ENCODE results near the gene GCSAM. TPM values are rescaled to one million over a fixed set of nuclear protein-coding genes. Genes with fewer than 3 reads are reported as not detected.

The GCSAM gene
- total and polyA plus RNA-seq, 4 experiments from 2014 or later = 36.8 to 42.1 (median 41.1) TPM

- H3K9me3 ChIP-seq (ENCODE audit: control insufficient read depth in 1 of 2, low read length in 2 of 2) = no peaks in the 10 kb centered on the region
- POLR2A ChIA-PET (ENCODE audit: partially characterized antibody) = interaction anchor here (2.3 kb wide), 1 partner anchor 9 kb away, joined by 10 read pairs; no protein-coding TSS in a partner anchor
- Mint-ChIP-seq H3K36me3 (peaks cover 0 to 5% of the 10 kb centered on the region in 2 donors), H3K27me3 (no peaks in the 10 kb centered on the region), H3K9me3 (no peaks in the 10 kb centered on the region), H3K4me3 (peak overlapping the region in 1 of 8 donors; percentile 40), H3K4me1 (peaks cover 45 to 61% (median 53%) of the 10 kb centered on the region in 4 donors), H3K27ac (peak overlapping the region; percentile 10 to 99 (median 68))
- no peaks in the 10 kb centered on the region for H3K36me3 ChIP-seq (ENCODE audit: insufficient read depth, low read length)
- DNase-seq = peak in 4 of 5 donors; percentile 41 to 50 (median 45)
- no peaks in the 10 kb centered on the region for H3K27me3 ChIP-seq (ENCODE audit: insufficient read depth, low read length)
- intact Hi-C loops (cut with micrococcal nuclease) = loop anchor here (1.0 to 2.0 kb wide), 6 partner anchors 25 to 394 kb away; no protein-coding TSS in a partner anchor
- no peak overlapping the region for H3K4me3 ChIP-seq (ENCODE audit: low read length in 2 of 2)
- H3K4me1 ChIP-seq (ENCODE audit: insufficient read depth, low read length) = peaks cover 58% of the 10 kb centered on the region
- CTCF ChIA-PET (ENCODE audit: partially characterized antibody) = interaction anchor here (0.5 to 6.8 kb wide), 26 partner anchors 8 to 397 kb away, joined by 3 to 43 read pairs (median 6); partner anchors contain the start of genes BTLA and SLC9C1
- no peak overlapping the region for H3K27ac ChIP-seq (ENCODE audit: low read depth, low read length)
Measured at GRCh38 chr3:112136959-112137693, 4.1 kb upstream of the GCSAM start.

DNA sequence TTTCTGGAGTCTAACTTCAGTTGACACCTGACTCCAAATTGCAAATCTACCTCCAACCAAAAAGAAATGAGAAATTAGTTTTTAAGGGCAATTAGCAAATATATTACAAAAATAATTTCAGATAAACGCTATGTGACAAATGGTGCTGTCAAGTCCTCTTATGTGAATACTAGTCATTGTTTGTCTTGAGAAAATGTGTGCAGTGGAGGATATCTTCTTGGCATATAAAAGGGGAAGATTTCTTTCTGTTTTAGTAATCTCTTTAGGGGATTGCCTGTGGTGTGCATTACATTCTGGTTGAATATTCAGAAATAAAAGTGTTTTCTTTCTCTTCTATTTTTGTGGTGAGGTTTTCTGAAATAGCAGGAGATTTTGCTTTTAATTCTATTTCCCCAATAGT is 3.0 kb upstream of the GCSAM start:
- H3K9me3 ChIP-seq (ENCODE audit: control insufficient read depth in 1 of 2, low read length in 2 of 2) = no peaks in the 10 kb centered on the region
- peaks cover 67% of the 10 kb centered on the region for H3K4me1 ChIP-seq (ENCODE audit: insufficient read depth, low read length)
- Mint-ChIP-seq H3K4me3 (peak overlapping the region in 2 of 8 donors; percentile 8 to 53), H3K4me1 (peaks cover 48 to 68% (median 58%) of the 10 kb centered on the region in 4 donors), H3K27me3 (no peaks in the 10 kb centered on the region), H3K27ac (peak overlapping the region in 6 of 7 donors; percentile 84 to 99 (median 98)), H3K36me3 (peaks cover 0 to 5% of the 10 kb centered on the region in 2 donors), H3K9me3 (no peaks in the 10 kb centered on the region)
- H3K4me3 ChIP-seq (ENCODE audit: low read length in 2 of 2) = no peak overlapping the region
- no peaks in the 10 kb centered on the region for H3K27me3 ChIP-seq (ENCODE audit: insufficient read depth, low read length)
- intact Hi-C loops (cut with micrococcal nuclease) = loop anchor here (2.0 kb wide), 1 partner anchor 157 kb away; no protein-coding TSS in a partner anchor
- no peaks in the 10 kb centered on the region for H3K36me3 ChIP-seq (ENCODE audit: insufficient read depth, low read length)
- DNase-seq = no peak
- POLR2A ChIA-PET (ENCODE audit: partially characterized antibody) = interaction anchor here (0.5 kb wide), 1 partner anchor 600 kb away, joined by 4 read pairs; no protein-coding TSS in a partner anchor
- H3K27ac ChIP-seq (ENCODE audit: low read depth, low read length) = peak overlapping the region; percentile 76
- CTCF ChIA-PET (ENCODE audit: partially characterized antibody) = interaction anchor here (0.9 to 6.8 kb wide), 12 partner anchors 12 to 398 kb away, joined by 3 to 43 read pairs (median 12); partner anchors contain the start of genes BTLA and SLC9C1

DNA sequence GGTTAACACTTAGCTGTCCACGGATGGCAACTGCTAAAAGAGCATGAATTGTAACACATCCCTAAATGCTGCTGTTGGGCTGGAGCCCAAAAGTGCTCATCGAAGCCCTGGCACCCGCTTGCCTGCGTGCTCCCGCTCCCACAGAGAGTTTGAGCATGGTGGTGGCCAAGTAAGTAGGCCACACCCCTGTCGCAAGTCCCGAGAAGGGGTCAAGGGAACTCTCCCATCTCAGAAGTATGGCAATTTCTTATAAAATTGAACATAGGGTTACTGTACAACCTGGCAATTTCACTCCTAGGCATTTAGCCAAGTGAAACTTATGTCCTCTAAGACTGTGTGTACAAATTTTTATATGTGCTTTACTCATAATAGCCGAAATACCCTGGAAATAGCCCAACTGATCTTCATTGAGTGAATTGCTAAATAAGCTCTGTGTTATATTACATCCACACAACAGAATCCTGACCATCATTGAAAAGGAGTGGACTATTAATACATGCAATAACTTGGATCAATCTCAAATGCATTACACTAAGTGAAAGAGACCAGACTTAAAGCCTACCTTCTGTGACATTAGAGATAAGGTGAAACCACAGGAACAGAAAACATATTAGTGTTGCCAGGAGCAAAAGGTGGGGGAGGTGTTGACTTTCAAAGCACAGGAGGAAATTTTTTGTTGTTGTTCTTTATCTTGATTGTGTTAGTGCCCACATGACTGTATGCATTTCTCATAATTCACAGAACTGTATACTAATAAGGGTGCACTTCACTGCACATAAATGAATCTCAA is 1.5 kb upstream of the GCSAM start:
- Histone ChIP-seq H3K4me1 (ENCODE audit: insufficient read depth, low read length) (peaks cover 82% of the 10 kb centered on the region), H3K27ac (ENCODE audit: low read depth, low read length) (peak overlapping the region; percentile 76), H3K9me3 (ENCODE audit: control insufficient read depth in 1 of 2, low read length in 2 of 2) (no peaks in the 10 kb centered on the region), H3K4me3 (ENCODE audit: low read length in 2 of 2) (peak overlapping the region in 1 of 2 donors; percentile 6), H3K27me3 (ENCODE audit: insufficient read depth, low read length) (no peaks in the 10 kb centered on the region), H3K36me3 (ENCODE audit: insufficient read depth, low read length) (no peaks in the 10 kb centered on the region)
- Mint-ChIP-seq H3K4me1 (peaks cover 60 to 84% (median 70%) of the 10 kb centered on the region in 4 donors), H3K27me3 (no peaks in the 10 kb centered on the region), H3K9me3 (no peaks in the 10 kb centered on the region), H3K27ac (peak overlapping the region; percentile 97 to 99 (median 98)), H3K4me3 (peak overlapping the region; percentile 14 to 98 (median 56)), H3K36me3 (peaks cover 7 to 10% of the 10 kb centered on the region in 2 donors)
- ChIA-PET CTCF (ENCODE audit: partially characterized antibody) (interaction anchor here (1.1 to 6.8 kb wide), 3 partner anchors 10 to 159 kb away, joined by 3 to 43 read pairs (median 43); partner anchors contain the start of gene SLC9C1), POLR2A (ENCODE audit: partially characterized antibody) (interaction anchor here (3.5 kb wide), 1 partner anchor 10 kb away, joined by 18 read pairs; no protein-coding TSS in a partner anchor)
- DNase-seq = peak; percentile 58 to 79 (median 74)
- intact Hi-C loops (cut with micrococcal nuclease) = no loop called here

GRCh38 chr3:112133626-112134334 is 732 bp upstream of the GCSAM start:
- POLR2A ChIA-PET (ENCODE audit: partially characterized antibody) = interaction anchor here (1.6 to 3.5 kb wide), 4 partner anchors 10 to 428 kb away, joined by 4 to 18 read pairs (median 8); partner anchors contain the start of genes ATG3 and SLC35A5
- DNase-seq = no peak
- Mint-ChIP-seq H3K27ac (peak overlapping the region; percentile 97 to 99 (median 98)), H3K9me3 (no peaks in the 10 kb centered on the region), H3K4me3 (peak overlapping the region; percentile 93 to 99 (median 98)), H3K27me3 (no peaks in the 10 kb centered on the region), H3K4me1 (peaks cover 67 to 91% (median 77%) of the 10 kb centered on the region in 4 donors), H3K36me3 (peaks cover 7 to 14% of the 10 kb centered on the region in 2 donors)
- Histone ChIP-seq H3K27me3 (ENCODE audit: insufficient read depth, low read length) (no peaks in the 10 kb centered on the region), H3K9me3 (ENCODE audit: control insufficient read depth in 1 of 2, low read length in 2 of 2) (no peaks in the 10 kb centered on the region), H3K27ac (ENCODE audit: low read depth, low read length) (peak overlapping the region; percentile 76), H3K4me3 (ENCODE audit: low read length in 2 of 2) (peak overlapping the region in 1 of 2 donors; percentile 66), H3K4me1 (ENCODE audit: insufficient read depth, low read length) (peaks cover 90% of the 10 kb centered on the region), H3K36me3 (ENCODE audit: insufficient read depth, low read length) (no peaks in the 10 kb centered on the region)
- CTCF ChIA-PET (ENCODE audit: partially characterized antibody) = interaction anchor here (1.1 to 6.8 kb wide), 5 partner anchors 9 to 181 kb away, joined by 3 to 43 read pairs (median 13); partner anchors contain the start of gene SLC9C1
- intact Hi-C loops (cut with micrococcal nuclease) = loop anchor here (2.0 kb wide), 1 partner anchor 429 kb away; the partner anchor contains the start of gene SLC35A5

DNA sequence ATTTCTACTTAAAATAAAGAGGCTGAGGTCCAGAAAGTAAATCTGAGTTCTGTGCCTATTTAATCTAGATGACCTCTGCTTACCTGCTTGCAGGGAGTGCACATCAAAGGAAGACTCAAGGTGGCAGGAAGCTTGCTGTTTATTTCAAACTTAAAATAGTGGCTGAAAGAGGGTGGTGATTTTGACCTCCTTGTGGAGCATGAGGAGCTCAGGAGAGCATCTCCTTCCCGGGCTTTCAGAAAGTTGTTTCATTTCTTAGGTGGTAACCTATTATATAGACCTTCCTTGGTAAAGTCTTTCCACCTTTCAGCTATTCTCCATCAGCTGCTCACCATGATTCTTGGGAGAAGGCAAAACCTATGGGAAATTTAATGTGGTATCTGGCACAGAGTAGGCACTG is 494 bp downstream of the GCSAM start:
- H3K27me3 Mint-ChIP-seq = no peaks in the 10 kb centered on the region
- Histone ChIP-seq H3K9me3 (ENCODE audit: control insufficient read depth in 1 of 2, low read length in 2 of 2) (no peaks in the 10 kb centered on the region), H3K4me3 (ENCODE audit: low read length in 2 of 2) (peak overlapping the region; percentile 65 to 66), H3K36me3 (ENCODE audit: insufficient read depth, low read length) (no peaks in the 10 kb centered on the region), H3K4me1 (ENCODE audit: insufficient read depth, low read length) (peaks cover 98% of the 10 kb centered on the region), H3K27ac (ENCODE audit: low read depth, low read length) (peak overlapping the region; percentile 76), H3K27me3 (ENCODE audit: insufficient read depth, low read length) (no peaks in the 10 kb centered on the region)
- no peaks in the 10 kb centered on the region for H3K9me3 Mint-ChIP-seq
- peak overlapping the region; percentile 97 to 99 (median 98) for H3K27ac Mint-ChIP-seq
- peaks cover 7 to 14% of the 10 kb centered on the region in 2 donors for H3K36me3 Mint-ChIP-seq
- intact Hi-C loops (cut with micrococcal nuclease) = loop anchor here (2.0 kb wide), 1 partner anchor 430 kb away; the partner anchor contains the start of gene SLC35A5
- no peak for DNase-seq
- H3K4me1 Mint-ChIP-seq = peaks cover 77 to 97% (median 86%) of the 10 kb centered on the region in 4 donors
- CTCF ChIA-PET (ENCODE audit: partially characterized antibody) = interaction anchor here (0.9 to 1.7 kb wide), 5 partner anchors 8 to 183 kb away, joined by 3 to 13 read pairs (median 3); no protein-coding TSS in a partner anchor
- POLR2A ChIA-PET (ENCODE audit: partially characterized antibody) = interaction anchor here (0.6 to 3.5 kb wide), 7 partner anchors 8 to 589 kb away, joined by 3 to 18 read pairs (median 4); partner anchors contain the start of genes ATG3, BTLA and SLC35A5
- H3K4me3 Mint-ChIP-seq = peak overlapping the region; percentile 93 to 99 (median 98)

DNA sequence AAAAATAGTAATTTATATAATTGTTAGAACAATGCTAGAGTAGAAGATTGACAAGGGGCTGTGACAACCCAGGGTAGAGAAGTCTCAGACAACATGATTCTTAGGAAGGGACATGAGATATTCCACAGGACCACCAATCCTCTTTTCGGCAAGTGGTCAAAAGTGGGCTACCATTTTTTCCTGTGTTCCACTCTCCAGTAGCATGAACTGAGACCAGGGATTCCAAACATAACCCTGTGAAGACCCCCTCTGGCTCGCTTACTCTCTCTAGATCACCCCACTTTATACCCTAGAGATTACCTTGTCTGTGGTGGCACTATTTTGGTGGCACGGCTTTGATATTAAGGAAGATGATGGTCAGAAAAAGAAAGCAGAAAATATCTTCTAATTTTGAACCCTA is 960 bp downstream of the GCSAM start:
- Histone ChIP-seq H3K27ac (ENCODE audit: low read depth, low read length) (peak overlapping the region; percentile 76), H3K4me3 (ENCODE audit: low read length in 2 of 2) (peak overlapping the region; percentile 65 to 66), H3K27me3 (ENCODE audit: insufficient read depth, low read length) (no peaks in the 10 kb centered on the region), H3K4me1 (ENCODE audit: insufficient read depth, low read length) (peaks cover 98% of the 10 kb centered on the region), H3K36me3 (ENCODE audit: insufficient read depth, low read length) (no peaks in the 10 kb centered on the region), H3K9me3 (ENCODE audit: control insufficient read depth in 1 of 2, low read length in 2 of 2) (no peaks in the 10 kb centered on the region)
- H3K27me3 Mint-ChIP-seq = no peaks in the 10 kb centered on the region
- peak overlapping the region; percentile 93 to 99 (median 98) for H3K4me3 Mint-ChIP-seq
- DNase-seq = no peak
- intact Hi-C loops (cut with micrococcal nuclease) = loop anchor here (2.0 kb wide), 1 partner anchor 431 kb away; the partner anchor contains the start of gene SLC35A5
- H3K36me3 Mint-ChIP-seq = peaks cover 7 to 15% of the 10 kb centered on the region in 2 donors
- POLR2A ChIA-PET (ENCODE audit: partially characterized antibody) = interaction anchor here (0.9 to 3.5 kb wide), 6 partner anchors 8 to 430 kb away, joined by 3 to 18 read pairs (median 6); partner anchors contain the start of genes ATG3, BTLA and SLC35A5
- H3K4me1 Mint-ChIP-seq = peaks cover 77 to 97% (median 86%) of the 10 kb centered on the region in 4 donors
- no peaks in the 10 kb centered on the region for H3K9me3 Mint-ChIP-seq
- CTCF ChIA-PET (ENCODE audit: partially characterized antibody) = interaction anchor here (0.9 to 1.6 kb wide), 3 partner anchors 17 to 22 kb away, joined by 3 to 13 read pairs (median 3); no protein-coding TSS in a partner anchor
- peak overlapping the region; percentile 97 to 99 (median 98) for H3K27ac Mint-ChIP-seq
